ENCODE measurements around the gene SPTBN4. TPM values are rescaled to one million over a fixed set of nuclear protein-coding genes. Genes with fewer than 3 reads are reported as not detected.
A peak's percentile ranks its signal among the peaks of the same experiment; 100 is the strongest.

The SPTBN4 gene
- total RNA-seq, 1 donor, result 0.72 TPM

DNA sequence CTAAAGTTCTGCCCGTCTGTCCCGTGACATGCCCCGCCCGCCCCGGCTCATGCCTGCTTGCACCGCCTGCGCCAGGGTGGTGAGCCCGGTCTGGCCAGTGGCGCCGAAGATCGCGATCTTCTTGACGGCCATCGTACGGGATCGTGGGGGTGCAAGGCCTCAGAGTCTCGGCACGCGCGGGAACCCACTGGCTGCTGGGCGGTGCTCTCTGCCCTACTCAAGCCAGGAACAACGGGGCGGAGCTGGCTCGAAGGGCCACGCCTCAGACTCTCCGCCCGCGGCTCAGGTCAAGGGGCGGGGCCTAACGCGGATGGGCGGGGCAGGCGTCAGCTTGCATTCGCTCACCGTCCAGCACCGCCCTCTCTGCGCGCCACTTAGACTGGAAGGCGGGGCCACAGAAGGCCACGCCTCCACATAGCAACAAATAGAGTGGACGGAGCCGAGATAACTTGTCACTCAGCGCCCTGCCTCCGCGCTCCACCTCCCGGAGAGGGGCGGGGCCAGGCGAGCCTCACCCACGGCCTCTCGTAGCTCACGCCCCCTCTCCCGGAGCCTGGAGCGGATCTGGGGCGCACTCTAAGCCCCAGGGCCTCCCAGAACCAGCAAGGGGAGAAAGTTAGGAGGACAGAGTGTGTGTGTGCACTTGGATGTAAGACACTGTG is 1.1 kb upstream of the SPTBN4 start, which contains the start of gene BLVRB:
Gene BLVRB, minus strand, starts transcription at position 189 of the 662 bp plus-strand sequence. Its CDS starts 57 bp downstream, at position 132.
- peak within 1 kb of the TSS; percentile 82 for H3K4me3 ChIP-seq (ENCODE audit: insufficient read depth, low read length)
- no peaks in the 10 kb centered on the region for H3K79me2 ChIP-seq (ENCODE audit: insufficient read depth, low read length)
- TF ChIP-seq CTCF (IDR thresholded peaks at IDR 0.05; ENCODE audit: extremely low read depth, low read depth, low read length), result no peak

GRCh38 chr19:40466219-40466984 is 399 bp upstream of the SPTBN4 start:
- H3K79me2 ChIP-seq (ENCODE audit: insufficient read depth, low read length), result no peaks in the 10 kb centered on the region
- H4K20me1 ChIP-seq (ENCODE audit: insufficient read depth, low read length), result no peaks in the 10 kb centered on the region
- H3K36me3 ChIP-seq (ENCODE audit: insufficient read depth, low read length), result no peaks in the 10 kb centered on the region
- TF ChIP-seq CTCF (IDR thresholded peaks at IDR 0.05; ENCODE audit: extremely low read depth, low read depth, low read length), result no peak
- H3K4me3 ChIP-seq (ENCODE audit: insufficient read depth, low read length), result peak overlapping the region; percentile 82
- peak overlapping the region; percentile 51 for H2AFZ ChIP-seq (ENCODE audit: low read length)
- peaks cover 13% of the 10 kb centered on the region for H3K27me3 ChIP-seq (ENCODE audit: insufficient read depth, low read length)
- no peak overlapping the region for H3K27ac ChIP-seq (ENCODE audit: low read depth, low read length)
- peak overlapping the region; percentile 81 for H3K4me2 ChIP-seq (ENCODE audit: insufficient read depth, low read length)
- peaks cover 22% of the 10 kb centered on the region for H3K4me1 ChIP-seq (ENCODE audit: insufficient read depth, low read length)
- no peaks in the 10 kb centered on the region for H3K9me3 ChIP-seq (ENCODE audit: low read depth, low read length)
- peak; percentile 66 for DNase-seq (ENCODE audit: insufficient read length, low spot score, missing footprints)

More for the DNA sequence above, 1.1 kb upstream of the SPTBN4 start, which contains the start of gene BLVRB:
- H3K4me1 ChIP-seq (ENCODE audit: insufficient read depth, low read length), result peaks cover 22% of the 10 kb centered on the region
- H3K27me3 ChIP-seq (ENCODE audit: insufficient read depth, low read length), result peaks cover 13% of the 10 kb centered on the region
- H4K20me1 ChIP-seq (ENCODE audit: insufficient read depth, low read length), result no peaks in the 10 kb centered on the region
- peak within 1 kb of the TSS; percentile 87 for H3K27ac ChIP-seq (ENCODE audit: low read depth, low read length)
- peak within 1 kb of the TSS; percentile 81 for H3K4me2 ChIP-seq (ENCODE audit: insufficient read depth, low read length)
- no peaks in the 10 kb centered on the region for H3K36me3 ChIP-seq (ENCODE audit: insufficient read depth, low read length)
- H3K9me3 ChIP-seq (ENCODE audit: low read depth, low read length), result no peaks in the 10 kb centered on the region
- H2AFZ ChIP-seq (ENCODE audit: low read length), result peak within 1 kb of the TSS; percentile 84
- DNase-seq (ENCODE audit: insufficient read length, low spot score, missing footprints), result peak; percentile 100

DNA sequence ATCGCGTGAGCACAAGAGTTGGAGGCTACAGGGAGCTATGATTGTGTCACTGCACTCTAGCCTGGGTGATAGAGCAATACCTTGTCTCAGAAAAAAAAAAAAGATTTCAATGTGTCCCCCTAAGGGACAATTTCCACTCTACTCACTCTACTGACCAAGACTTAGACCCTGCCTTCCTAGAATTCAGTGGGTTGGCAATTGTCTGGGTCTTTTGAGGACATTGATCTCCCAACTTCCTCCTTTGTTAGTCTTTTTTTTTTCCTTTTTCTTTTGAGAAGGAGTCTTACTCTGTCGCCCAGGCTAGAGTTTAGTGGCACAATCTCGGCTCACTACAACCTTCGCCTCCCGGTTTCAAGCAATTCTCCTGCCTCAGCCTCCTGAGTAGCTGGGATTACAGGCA is 2.2 kb downstream of the SPTBN4 start:
- Histone ChIP-seq H4K20me1 (ENCODE audit: insufficient read depth, low read length) (no peaks in the 10 kb centered on the region), H2AFZ (ENCODE audit: low read length) (no peak overlapping the region), H3K27ac (ENCODE audit: low read depth, low read length) (no peak overlapping the region), H3K9me3 (ENCODE audit: low read depth, low read length) (no peaks in the 10 kb centered on the region), H3K79me2 (ENCODE audit: insufficient read depth, low read length) (no peaks in the 10 kb centered on the region), H3K4me2 (ENCODE audit: insufficient read depth, low read length) (no peak overlapping the region), H3K36me3 (ENCODE audit: insufficient read depth, low read length) (no peaks in the 10 kb centered on the region), H3K4me3 (ENCODE audit: insufficient read depth, low read length) (no peak overlapping the region), H3K27me3 (ENCODE audit: insufficient read depth, low read length) (peaks cover 13% of the 10 kb centered on the region), H3K4me1 (ENCODE audit: insufficient read depth, low read length) (peaks cover 19% of the 10 kb centered on the region)
- no peak for TF ChIP-seq CTCF (IDR thresholded peaks at IDR 0.05; ENCODE audit: extremely low read depth, low read depth, low read length)
- DNase-seq (ENCODE audit: insufficient read length, low spot score, missing footprints), result no peak

- TF ChIP-seq CTCF (IDR thresholded peaks at IDR 0.05; ENCODE audit: extremely low read depth, low read depth, low read length), result no peak
- no peak overlapping the region for H3K27ac ChIP-seq (ENCODE audit: low read depth, low read length)
- no peak overlapping the region for H3K4me3 ChIP-seq (ENCODE audit: insufficient read depth, low read length)
- H4K20me1 ChIP-seq (ENCODE audit: insufficient read depth, low read length), result no peaks in the 10 kb centered on the region
- H3K27me3 ChIP-seq (ENCODE audit: insufficient read depth, low read length), result peaks cover 13% of the 10 kb centered on the region
- H2AFZ ChIP-seq (ENCODE audit: low read length), result no peak overlapping the region
- H3K9me3 ChIP-seq (ENCODE audit: low read depth, low read length), result no peaks in the 10 kb centered on the region
- no peak overlapping the region for H3K4me2 ChIP-seq (ENCODE audit: insufficient read depth, low read length)
- DNase-seq (ENCODE audit: insufficient read length, low spot score, missing footprints), result no peak
- no peaks in the 10 kb centered on the region for H3K79me2 ChIP-seq (ENCODE audit: insufficient read depth, low read length)
- peaks cover 4% of the 10 kb centered on the region for H3K4me1 ChIP-seq (ENCODE audit: insufficient read depth, low read length)
- H3K36me3 ChIP-seq (ENCODE audit: insufficient read depth, low read length), result no peaks in the 10 kb centered on the region
Measured at GRCh38 chr19:40471111-40471510, 4.3 kb downstream of the SPTBN4 start.

Data from osteoblast (primary cell).